ENCODE data around the gene CYSRT1. TPM values are rescaled to one million over a fixed set of nuclear protein-coding genes. Genes with fewer than 3 reads are reported as not detected.
A peak's percentile ranks its signal among the peaks of the same experiment; 100 is the strongest.

The CYSRT1 gene, protein sequence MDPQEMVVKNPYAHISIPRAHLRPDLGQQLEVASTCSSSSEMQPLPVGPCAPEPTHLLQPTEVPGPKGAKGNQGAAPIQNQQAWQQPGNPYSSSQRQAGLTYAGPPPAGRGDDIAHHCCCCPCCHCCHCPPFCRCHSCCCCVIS
- not detected for total RNA-seq
- long read RNA-seq, result 0 reads

DNA sequence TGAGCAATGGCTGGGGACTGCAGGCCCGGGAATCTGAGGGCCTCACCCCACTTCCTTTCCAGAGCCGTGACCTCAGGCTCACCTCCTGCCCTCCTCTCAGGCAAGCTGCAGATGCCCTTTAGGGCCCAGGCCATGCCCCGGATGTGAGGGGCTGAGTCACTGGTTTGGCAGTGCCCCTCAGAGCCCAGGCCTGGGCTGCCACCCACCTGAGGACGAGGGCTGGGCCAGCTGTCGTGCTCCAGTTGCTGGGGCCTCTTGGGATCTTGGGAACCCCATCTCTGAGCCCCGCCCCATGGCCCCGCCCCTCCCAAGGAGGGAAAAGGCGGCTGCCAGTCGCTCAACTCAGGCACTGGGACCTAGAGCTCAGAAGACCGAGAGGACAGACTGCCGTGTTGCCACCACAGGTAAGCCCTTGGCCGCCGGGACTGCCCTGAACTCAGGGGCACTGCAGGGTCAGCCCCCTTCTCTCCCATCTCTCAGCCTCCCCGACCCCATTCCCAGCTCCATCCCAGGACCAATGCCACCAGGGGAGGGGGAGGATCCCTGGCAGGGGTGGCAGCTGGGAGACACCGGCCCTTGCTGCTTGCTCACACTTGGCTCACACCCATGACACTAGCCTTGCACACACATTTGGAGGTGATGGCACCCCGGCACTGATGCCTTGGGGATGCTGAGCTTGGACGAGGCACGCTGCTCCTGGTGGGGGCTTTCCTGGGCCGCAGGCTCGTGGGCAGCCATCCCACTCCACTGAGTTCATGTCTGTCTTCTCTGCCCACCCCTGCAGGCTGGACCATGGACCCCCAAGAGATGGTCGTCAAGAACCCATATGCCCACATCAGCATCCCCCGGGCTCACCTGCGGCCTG, at the start of gene CYSRT1:
CYSRT1 (plus strand) TSS at position 345 of the 865 bp plus-strand sequence; CDS start at position 793, 448 bp downstream.
- intact Hi-C loops (cut with DNase I), result loop anchor here (5.0 kb wide), 1 partner anchor 433 kb away; the partner anchor contains the start of gene TMEM141
- ATAC-seq (no peak), DNase-seq (ENCODE audit: missing footprints) (no peak)

DNA sequence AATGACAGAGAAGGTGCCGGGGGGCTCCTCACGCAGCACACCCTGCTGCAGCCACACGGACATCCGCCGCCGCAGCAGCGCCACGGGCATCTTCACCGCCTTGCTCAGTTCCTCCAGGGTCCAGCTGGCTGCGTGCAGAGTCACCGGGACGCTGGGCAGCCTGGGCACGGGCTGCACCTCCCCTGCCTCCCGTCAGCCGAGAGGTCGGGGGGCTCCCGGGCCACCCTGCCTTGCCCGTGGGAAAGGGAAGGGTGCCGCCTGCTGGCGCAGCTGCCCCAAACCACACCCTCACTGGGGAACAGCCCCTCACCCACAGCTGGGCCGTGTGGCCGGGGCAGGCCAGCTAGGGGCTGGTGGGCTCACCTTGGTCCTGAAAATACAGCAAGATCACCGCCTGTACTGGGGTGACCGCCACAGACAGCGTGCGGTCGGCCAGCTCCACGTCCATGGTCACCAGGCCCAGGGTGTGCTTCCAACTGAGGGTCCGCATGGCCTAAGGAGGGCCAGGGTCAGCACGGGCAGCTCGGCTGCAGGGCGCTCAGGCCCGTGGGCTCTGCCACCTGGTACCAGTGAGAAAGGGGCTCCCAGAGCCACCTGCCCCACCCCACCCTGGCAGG, 49.5 kb upstream of the CYSRT1 start:
- DNase-seq (ENCODE audit: missing footprints) (no peak), ATAC-seq (peak; percentile 15)
- intact Hi-C loops (cut with DNase I), result no loop called here

DNA sequence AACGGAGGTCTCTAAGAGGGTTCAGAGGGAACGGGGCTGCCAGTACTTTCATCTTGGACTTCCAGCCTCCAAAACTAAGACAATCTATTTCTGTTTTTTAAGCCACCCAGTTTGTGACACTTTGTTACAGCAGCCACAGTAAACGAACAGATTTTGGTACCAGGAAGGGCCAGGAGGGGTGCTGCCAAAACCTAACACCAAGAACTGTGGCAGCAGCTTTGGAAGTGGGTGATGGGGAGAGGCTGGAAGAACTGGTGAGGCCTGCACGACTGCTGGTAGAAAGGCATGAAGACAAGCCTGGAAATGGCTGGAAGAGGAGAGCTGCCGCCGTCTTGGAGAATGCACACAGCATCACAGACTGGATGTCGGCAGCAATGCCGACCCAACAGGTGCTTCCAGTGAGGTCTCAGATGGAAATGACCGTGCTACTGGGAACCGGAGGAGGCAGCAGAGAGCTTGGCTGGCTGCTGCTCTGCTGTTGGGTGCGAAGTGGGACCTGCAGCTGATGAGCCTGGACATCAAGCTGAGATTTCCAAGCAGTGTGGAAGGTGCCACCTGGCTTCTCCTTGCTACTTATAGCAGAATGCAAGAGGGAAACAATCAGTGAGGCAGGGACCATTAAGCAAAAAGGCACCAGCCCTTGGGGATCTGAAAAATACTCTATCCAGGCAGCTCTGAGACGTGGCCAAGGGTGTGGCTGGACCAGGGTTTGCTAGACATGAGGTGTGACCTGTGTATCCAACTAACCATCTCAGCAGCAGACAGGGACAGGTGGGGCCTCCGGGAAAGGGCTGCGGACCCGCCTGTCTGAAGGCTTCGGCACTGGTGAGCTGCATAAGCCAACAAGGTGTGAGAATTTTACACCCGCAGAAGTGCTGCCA, 48.4 kb upstream of the CYSRT1 start:
- intact Hi-C loops (cut with DNase I), result no loop called here
- DNase-seq (ENCODE audit: missing footprints) (no peak), ATAC-seq (peak; percentile 11)

DNA sequence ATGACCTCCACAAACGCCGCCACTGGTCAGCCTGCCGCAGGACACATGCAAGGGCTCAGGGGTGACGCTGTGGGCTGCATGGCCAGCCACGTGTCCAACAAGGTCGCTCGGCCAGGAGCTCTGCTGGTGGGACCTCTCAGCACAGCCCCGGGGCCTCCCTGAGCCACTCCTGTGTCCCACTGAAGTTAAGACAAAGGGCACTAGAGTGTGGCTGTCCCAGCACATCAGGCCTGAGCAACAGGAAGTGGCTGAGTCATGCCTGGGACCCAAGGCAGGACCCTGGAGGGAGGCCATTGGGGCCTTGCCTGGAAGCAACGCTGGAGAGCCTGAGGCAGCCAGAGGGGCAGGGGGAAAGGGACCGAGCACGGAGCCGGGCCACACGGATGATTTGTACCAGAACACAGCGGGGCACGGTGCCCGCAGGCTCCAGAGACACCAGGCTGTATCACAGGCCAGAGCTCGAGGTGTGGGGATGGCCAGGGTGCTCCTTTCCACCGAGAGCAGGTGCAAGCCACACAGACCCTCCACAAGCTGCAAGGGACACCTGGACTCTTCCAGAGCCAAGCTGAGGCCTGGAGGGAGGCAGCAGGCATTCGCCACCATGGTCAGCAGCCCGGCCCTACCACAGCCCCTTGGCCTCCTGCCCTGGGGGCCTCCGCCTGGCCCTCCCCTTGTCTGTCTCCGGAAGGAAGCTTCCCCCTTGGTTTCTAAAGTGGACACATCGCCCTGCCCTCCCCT, 46.6 kb upstream of the CYSRT1 start:
- intact Hi-C loops (cut with DNase I), result no loop called here
- no peak for DNase-seq (ENCODE audit: missing footprints)
- ATAC-seq, result no peak

DNA sequence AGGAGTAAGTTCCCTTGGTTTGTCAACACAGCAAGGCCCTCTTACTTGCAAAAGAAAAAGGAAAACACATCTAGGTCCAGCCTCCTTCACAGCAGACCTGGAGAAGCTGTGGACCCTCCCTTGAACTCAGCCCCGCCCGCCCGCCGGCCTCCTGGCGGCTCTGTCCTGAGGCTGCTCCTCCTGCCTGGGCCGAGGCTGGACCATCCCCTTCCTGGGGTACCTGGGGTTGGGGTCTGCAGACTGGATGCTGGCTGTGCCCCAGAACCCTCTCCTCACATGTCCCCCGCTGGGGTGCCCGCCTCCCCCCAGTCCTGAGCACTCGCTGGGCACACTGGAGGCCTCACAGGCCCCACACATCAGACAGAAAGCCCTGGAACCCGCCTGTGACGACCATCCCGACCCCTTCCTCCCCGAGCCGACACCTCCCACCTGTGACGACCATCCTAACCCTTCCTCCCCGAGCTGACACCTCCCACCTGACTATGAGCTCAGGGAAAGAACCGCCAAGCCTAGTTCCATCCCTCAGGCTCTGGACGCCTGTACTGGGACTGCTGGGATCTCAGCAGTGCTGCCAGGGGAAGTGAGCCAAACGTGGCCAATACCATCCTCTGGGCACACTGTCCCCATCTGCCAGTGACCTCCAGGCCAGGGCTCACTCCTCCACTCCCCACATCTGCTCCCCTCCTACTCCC, 45.9 kb upstream of the CYSRT1 start:
- ATAC-seq (no peak), DNase-seq (ENCODE audit: missing footprints) (no peak)
- intact Hi-C loops (cut with DNase I), result no loop called here

DNA sequence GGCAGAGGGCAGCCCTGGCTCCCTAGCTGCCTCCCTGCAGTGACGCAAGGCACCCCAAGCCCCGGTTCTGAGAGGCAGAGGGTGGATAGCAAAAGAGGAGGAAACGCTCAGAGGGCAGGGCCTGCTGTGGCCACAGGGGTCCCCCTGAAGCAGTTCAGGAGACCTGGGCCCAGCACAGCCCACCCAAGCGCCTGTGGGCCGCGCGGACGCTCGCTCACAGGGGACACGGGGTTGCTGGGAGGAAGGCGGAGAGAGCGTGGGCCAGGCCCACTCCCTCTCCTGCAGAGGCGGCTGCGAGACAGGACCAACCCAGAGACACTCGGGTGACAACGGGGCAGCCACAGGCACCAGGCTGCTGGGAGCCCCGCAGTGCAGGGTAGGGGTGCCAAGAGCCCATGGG, 45.2 kb upstream of the CYSRT1 start:
- DNase-seq (ENCODE audit: missing footprints) (no peak), ATAC-seq (no peak)
- intact Hi-C loops (cut with DNase I), result no loop called here

DNA sequence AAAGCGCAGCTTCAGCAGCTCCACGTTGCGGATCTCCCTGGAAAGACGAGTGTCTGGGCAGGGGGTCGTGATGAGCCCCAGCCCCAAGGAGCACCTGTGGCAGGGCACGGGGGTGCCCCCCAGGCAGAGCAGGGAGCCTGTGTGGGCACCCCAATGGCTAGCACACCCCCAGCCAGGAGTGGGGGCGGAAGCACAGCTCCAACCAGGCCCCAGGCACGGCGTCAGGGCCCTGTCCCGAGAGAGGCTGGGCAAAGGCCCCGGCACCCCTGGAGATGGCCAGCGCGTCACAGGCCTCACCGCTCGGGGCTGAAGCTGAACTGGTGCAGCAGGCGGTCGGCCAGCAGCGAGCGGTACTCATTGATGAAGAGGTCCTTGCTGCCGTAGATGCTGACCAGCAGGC, 44.5 kb upstream of the CYSRT1 start:
- DNase-seq (ENCODE audit: missing footprints), result no peak
- ATAC-seq, result no peak
- intact Hi-C loops (cut with DNase I), result no loop called here

DNA sequence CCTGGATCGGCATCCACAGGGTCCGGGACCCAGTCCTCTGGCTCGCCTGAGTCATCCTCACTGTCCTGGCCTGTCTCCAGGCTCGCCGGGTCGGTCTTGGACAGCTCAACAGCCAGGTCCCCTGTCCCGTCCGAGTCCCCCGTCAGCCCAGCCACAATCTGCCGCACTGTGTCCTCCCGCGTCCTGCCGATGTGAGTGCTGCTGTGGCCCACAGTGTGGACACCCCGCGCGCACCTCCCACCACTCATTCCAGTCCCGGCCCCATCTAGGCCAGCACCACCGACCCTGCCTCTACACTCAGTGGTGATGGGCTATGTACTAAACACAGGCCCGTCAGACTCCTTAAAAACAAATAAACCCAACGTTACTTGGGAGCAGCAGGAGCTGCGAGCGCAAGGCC, 43.3 kb upstream of the CYSRT1 start:
- ATAC-seq, result no peak
- intact Hi-C loops (cut with DNase I), result no loop called here
- no peak for DNase-seq (ENCODE audit: missing footprints)

DNA sequence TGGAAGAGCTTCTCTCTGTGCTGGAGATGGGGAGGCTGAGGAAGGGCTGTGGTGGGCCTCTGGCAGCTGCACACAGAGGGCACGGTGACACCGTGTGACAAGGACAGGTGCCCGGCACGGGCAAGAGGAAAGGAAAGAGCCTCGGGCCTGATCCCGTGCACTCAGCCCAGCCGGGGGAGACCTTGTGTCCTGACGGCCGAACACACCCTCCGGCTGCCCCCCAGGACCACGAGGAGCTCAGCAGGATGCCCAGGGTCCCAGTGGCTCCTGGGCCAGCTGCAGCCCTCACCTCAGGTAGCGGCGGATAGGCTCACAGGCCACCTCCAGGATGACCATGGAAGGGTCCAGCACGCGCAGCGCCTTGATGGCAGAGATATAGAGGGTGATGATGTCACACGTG, 42.1 kb upstream of the CYSRT1 start:
- no peak for DNase-seq (ENCODE audit: missing footprints)
- no peak for ATAC-seq
- intact Hi-C loops (cut with DNase I), result no loop called here

DNA sequence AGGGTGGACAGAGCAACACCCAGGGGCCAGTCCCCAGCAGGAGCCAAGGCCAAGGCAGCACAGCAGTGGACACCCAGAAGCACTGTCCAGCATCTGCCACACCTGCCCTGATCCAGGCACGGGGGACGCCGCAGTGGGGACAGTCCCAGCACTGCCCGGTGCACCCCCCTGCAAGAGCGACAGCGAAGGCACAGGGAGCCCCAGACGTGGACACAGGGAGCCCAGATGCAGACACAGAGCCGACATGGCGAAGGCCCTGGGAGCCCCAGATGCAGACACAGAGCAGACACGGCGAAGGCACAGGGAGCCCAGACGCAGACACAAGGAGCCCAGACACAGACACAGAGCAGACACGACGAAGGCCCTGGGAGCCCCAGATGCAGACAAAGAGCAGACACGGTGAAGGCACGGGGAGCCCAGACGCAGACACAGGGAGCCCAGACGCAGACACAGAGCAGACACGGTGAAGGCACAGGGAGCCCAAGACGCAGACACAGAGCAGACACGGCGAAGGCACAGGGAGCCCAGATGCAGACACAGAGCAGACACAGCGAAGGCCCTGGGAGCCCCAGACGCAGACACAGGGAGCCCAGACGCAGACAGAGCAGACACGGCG, 40.9 kb upstream of the CYSRT1 start:
- intact Hi-C loops (cut with DNase I), result no loop called here
- ATAC-seq (no peak), DNase-seq (ENCODE audit: missing footprints) (no peak)

DNA sequence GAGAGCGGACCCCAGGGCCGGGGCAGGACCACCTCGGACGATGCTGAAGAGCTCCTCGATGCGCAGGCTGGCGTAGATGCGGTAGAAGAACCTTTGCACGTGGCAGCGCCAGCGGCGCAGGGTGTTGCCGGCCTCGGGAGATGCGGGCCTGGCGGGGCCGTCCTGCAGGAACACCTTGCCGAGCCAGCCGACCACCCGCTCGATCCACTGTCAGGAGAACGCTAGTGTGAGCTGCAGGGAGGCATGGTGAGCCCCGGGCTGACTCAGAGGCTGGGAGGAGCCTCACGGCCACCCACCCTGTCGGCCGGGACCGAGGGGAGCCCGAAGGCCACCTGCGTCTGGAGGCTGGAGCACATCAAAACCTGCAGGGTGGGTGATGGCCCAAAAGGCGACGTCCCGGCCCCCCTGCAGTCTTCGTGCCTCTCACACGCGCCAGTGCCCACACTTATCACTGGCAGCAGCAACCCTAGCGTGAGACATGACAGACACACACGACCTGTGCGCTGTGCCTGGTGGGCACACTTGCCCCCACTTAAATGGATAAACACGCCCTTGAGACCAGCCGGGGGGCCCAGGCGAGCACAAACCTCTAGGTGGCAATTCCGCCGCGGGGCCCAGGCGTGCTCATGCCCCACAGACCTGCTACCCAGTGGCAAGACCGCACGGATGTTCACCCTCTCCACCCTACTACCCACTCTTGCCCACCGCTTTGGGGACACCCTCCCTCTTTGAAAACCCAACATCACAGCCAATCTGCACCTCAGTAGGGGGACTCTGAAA, 39.9 kb upstream of the CYSRT1 start:
- no peak for DNase-seq (ENCODE audit: missing footprints)
- ATAC-seq, result no peak
- intact Hi-C loops (cut with DNase I), result loop anchor here (5.0 kb wide), 2 partner anchors 52 to 58 kb away; no protein-coding TSS in a partner anchor

DNA sequence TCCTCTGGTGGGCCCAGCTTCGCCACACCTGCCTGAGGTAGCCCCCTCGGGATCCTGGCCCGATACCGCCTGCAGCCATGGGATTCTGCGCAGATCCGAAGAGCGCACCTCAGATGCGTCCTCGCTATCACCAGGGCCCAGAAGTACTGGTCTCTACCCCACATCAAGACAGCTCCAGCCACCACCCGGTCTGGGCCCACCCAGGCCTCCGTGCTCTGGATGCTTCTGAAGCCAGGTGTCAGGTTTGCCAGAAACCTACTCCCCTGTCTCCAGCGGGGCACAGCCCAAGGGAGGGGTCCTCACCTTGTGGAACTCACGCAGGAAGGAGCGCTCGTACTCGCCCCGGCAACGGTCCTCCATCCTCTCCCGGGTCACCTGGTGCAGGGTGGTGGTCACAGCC, 39.1 kb upstream of the CYSRT1 start:
- intact Hi-C loops (cut with DNase I), result loop anchor here (5.0 kb wide), 2 partner anchors 51 to 59 kb away; no protein-coding TSS in a partner anchor
- DNase-seq (ENCODE audit: missing footprints) (no peak), ATAC-seq (no peak)

DNA sequence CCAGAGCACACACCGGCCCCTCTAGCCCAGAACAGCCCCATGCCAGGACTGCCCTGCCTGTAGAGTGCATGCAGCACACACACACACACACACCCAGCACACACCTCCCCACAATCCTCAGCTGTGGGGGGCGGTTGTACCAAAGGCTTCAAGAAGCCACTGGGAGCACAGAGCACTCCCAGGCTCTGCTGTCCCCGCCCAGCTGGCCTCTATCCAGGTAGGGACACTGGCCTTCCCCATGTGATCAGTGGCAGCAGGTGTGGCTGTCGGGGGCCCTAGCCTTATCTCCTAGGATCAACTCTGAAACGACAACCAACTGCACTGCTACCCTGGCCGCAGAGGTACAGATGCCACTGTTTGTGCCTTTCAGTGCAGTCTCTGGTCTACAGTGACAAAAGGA, 38.6 kb upstream of the CYSRT1 start:
- DNase-seq (ENCODE audit: missing footprints), result no peak
- intact Hi-C loops (cut with DNase I), result loop anchor here (5.0 kb wide), 2 partner anchors 51 to 59 kb away; no protein-coding TSS in a partner anchor
- no peak for ATAC-seq

DNA sequence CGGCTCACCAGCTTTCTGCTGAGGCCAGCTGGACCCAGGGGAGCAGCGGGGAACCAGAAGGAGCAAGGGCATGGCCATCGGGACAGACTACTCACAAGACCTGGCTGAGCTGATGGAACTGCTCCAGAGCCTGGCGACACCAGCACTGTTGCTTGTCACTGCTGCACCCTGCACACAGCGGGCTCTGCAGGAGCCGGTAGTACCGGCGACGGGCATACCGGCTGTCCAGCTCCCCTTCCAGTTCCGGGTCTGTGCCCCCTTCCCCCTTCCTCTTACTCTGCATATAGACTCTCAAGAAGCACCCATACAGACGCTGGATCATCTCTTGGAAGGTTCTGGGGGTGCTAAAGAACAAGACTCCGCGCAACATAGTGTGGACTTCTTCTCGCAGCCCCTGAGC, 37.6 kb upstream of the CYSRT1 start:
- ATAC-seq, result no peak
- DNase-seq (ENCODE audit: missing footprints), result no peak
- intact Hi-C loops (cut with DNase I), result loop anchor here (5.0 kb wide), 2 partner anchors 50 to 60 kb away; no protein-coding TSS in a partner anchor

DNA sequence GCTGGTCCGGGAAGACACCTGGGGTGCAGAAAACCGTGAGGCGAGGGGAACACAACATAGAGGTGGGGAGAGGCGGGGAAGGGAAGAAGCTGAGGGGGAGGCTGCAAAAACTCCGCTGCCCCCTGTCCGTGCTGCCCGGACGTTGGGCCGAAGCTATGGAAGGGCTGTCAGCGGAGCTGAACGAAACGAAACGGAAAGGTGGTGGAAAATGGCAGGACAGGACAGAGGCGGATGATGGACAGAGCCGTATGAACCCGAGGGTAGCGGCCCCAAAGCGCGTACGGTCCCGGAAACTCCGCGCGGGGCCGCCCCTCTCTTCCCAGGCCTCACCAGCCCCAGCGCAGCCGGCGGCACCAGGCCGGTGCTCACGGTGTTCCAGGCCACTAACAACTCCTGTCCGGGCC, 36.9 kb upstream of the CYSRT1 start:
- peak; percentile 6 for ATAC-seq
- no peak for DNase-seq (ENCODE audit: missing footprints)
- intact Hi-C loops (cut with DNase I), result loop anchor here (2.0 to 5.0 kb wide), 5 partner anchors 17 to 73 kb away; partner anchors contain the start of genes DPP7, NDOR1, RNF208 and TMEM203

All from Right ventricle myocardium inferior (tissue), 1 donor.